Stimulated activated naive CD8-positive, alpha-beta T cell treated with anti-CD3 and anti-CD28 coated beads, Interleukin-15, Interleukin-2, amounts not matched to agents 100 U/mL and 50 U/mL, for 24 hours (primary cell): ENCODE results near the gene GRM3.
"Not testable (repeated sequence)": the region's sequence is repeated elsewhere in the genome, so short reads cannot be mapped to it uniquely, and the experiment has no call there.

Source experiments
- ATAC-seq: fragments of 150-1000 bp; cut with Tn5 transposase; one replicate; pipeline ENCODE4 v1.10.0; 2021
- DNase-seq: peaks from one replicate; pipeline ENCODE4 v3.0.0; 2021

Gene GRM3

GRCh38 chr7:86643561-86644281 lies at the start of gene GRM3:
GRM3 (plus strand) TSS chr7:86643909; CDS start chr7:86765146, 121,237 bp downstream.
- ATAC-seq (peak; percentile 28), DNase-seq (no peak)

GRCh38 chr7:86598311-86598710 lies 45.4 kb upstream of the GRM3 start:
- DNase-seq, result no peak
- no peak for ATAC-seq

GRCh38 chr7:86598721-86599120 lies 45.0 kb upstream of the GRM3 start:
- ATAC-seq (no peak), DNase-seq (no peak)

- DNase-seq (no peak), ATAC-seq (no peak)
Observed at GRCh38 chr7:86600506-86601290, 43.0 kb upstream of the GRM3 start.

- not testable (repeated sequence) for DNase-seq, ATAC-seq
Observed at GRCh38 chr7:86615711-86616110, 28.0 kb upstream of the GRM3 start.

GRCh38 chr7:86644282-86645224 lies 844 bp downstream of the GRM3 start:
- no peak for DNase-seq
- no peak for ATAC-seq

GRCh38 chr7:86645225-86645608 lies 1.5 kb downstream of the GRM3 start:
- DNase-seq, result no peak

GRCh38 chr7:86645676-86646276 lies 2.1 kb downstream of the GRM3 start:
- ATAC-seq, result no peak
- DNase-seq, result no peak

More at GRCh38 chr7:86645225-86645608, 1.5 kb downstream of the GRM3 start:
- ATAC-seq, result no peak

GRCh38 chr7:86647385-86648094 lies 3.8 kb downstream of the GRM3 start:
- ATAC-seq, result no peak
- DNase-seq, result no peak

GRCh38 chr7:86648169-86648568 lies 4.5 kb downstream of the GRM3 start:
- ATAC-seq, result no peak
- no peak for DNase-seq

GRCh38 chr7:86653919-86654659 lies 10.4 kb downstream of the GRM3 start:
- ATAC-seq, result no peak
- no peak for DNase-seq

GRCh38 chr7:86657948-86658347 lies 14.2 kb downstream of the GRM3 start:
- no peak for ATAC-seq

GRCh38 chr7:86660950-86661462 lies 17.3 kb downstream of the GRM3 start:
- ATAC-seq (no peak), DNase-seq (no peak)

More at GRCh38 chr7:86657948-86658347, 14.2 kb downstream of the GRM3 start:
- no peak for DNase-seq

- DNase-seq, result no peak
- no peak for ATAC-seq
Observed at GRCh38 chr7:86664486-86664885, 20.8 kb downstream of the GRM3 start.

GRCh38 chr7:86664991-86665390 lies 21.3 kb downstream of the GRM3 start:
- ATAC-seq (no peak), DNase-seq (no peak)

GRCh38 chr7:86665669-86666068 lies 22.0 kb downstream of the GRM3 start:
- no peak for ATAC-seq
- no peak for DNase-seq

- DNase-seq, result no peak
- ATAC-seq, result no peak
Observed at GRCh38 chr7:86667732-86668131, 24.0 kb downstream of the GRM3 start.

GRCh38 chr7:86668315-86668714 lies 24.6 kb downstream of the GRM3 start:
- no peak for DNase-seq
- no peak for ATAC-seq

GRCh38 chr7:86687831-86688230 lies 44.1 kb downstream of the GRM3 start:
- no peak for ATAC-seq
- no peak for DNase-seq

- DNase-seq, result no peak
- no peak for ATAC-seq
Observed at GRCh38 chr7:86689363-86689762, 45.7 kb downstream of the GRM3 start.
